GM23338 (cell line): ENCODE data around the gene ZNF385B. TPM values are rescaled to one million over a fixed set of nuclear protein-coding genes. Genes with fewer than 3 reads are reported as not detected.

Experiments
- ATAC-seq: fragments of 200-7000 bp; cut with Tn5 transposase; 3 replicates; pipeline ENCODE4 v1.9.1; 2020
- DNase-seq: peaks from one replicate; pipeline ENCODE4 v3.0.0-alpha.2; 2015; ENCODE audit warnings: low spot score
- H2AFZ ChIP-seq: fragments of 200-600 bp; sonication (generic); 2 replicates; pipeline ENCODE4 v1.8.0; 2016; ENCODE audit warnings: antibody characterized with exemption, mild to moderate bottlenecking, moderate library complexity
- H3F3A ChIP-seq: fragments of 200-600 bp; sonication (generic); replicated peaks from 2 replicates; pipeline ENCODE4 v1.8.0; 2017; ENCODE audit warnings: antibody characterized with exemption, mixed run types, low read depth
- H3K27ac ChIP-seq: fragments of 200-600 bp; sonication (generic); 2 replicates; pipeline ENCODE4 v1.6.1; 2016; ENCODE audit warnings: low read depth
- H3K27me3 ChIP-seq: fragments of 200-600 bp; sonication (generic); 2 replicates; pipeline ENCODE4 v1.8.0; 2016; ENCODE audit warnings: mild to moderate bottlenecking, mixed run types, moderate library complexity; ENCODE audit not compliant: insufficient read depth
- H3K36me3 ChIP-seq: fragments of 200-600 bp; sonication (generic); 2 replicates; pipeline ENCODE4 v1.8.0; 2016; ENCODE audit warnings: mild to moderate bottlenecking; ENCODE audit not compliant: insufficient read depth
- H3K4me1 ChIP-seq: fragments of 200-600 bp; sonication (generic); 2 replicates; pipeline ENCODE4 v1.8.0; 2016; ENCODE audit warnings: mild to moderate bottlenecking, moderate library complexity; ENCODE audit not compliant: insufficient read depth
- H3K4me2 ChIP-seq: fragments of 200-600 bp; sonication (generic); 2 replicates; pipeline ENCODE4 v1.7.1; 2017; ENCODE audit warnings: mixed run types
- H3K4me3 ChIP-seq: fragments of 200-600 bp; sonication (generic); 2 replicates; pipeline ENCODE4 v1.6.1; 2016; ENCODE audit warnings: mixed run types
- H3K79me2 ChIP-seq: fragments of 200-600 bp; sonication (generic); replicated peaks from 2 replicates; pipeline ENCODE4 v1.8.0; 2017; ENCODE audit warnings: mild to moderate bottlenecking; ENCODE audit not compliant: insufficient read depth
- H3K9me2 ChIP-seq: fragments of 200-600 bp; sonication (generic); 2 replicates; pipeline ENCODE4 v1.8.0; 2017; ENCODE audit not compliant: insufficient read depth
- H4K20me1 ChIP-seq: fragments of 200-600 bp; sonication (generic); replicated peaks from 2 replicates; pipeline ENCODE4 v1.8.0; 2017; ENCODE audit warnings: mild to moderate bottlenecking; ENCODE audit not compliant: insufficient read depth
- H3K27ac Mint-ChIP-seq: 2 replicates; pipeline ENCODE4 v1.8.0; 2020; ENCODE audit warnings: inconsistent platforms, mild to moderate bottlenecking, moderate library complexity, mixed read lengths
- H3K27me3 Mint-ChIP-seq: 3 replicates; pipeline ENCODE4 v1.8.0; 2022; ENCODE audit warnings: low read depth, mild to moderate bottlenecking, moderate library complexity, mixed read lengths, inconsistent platforms; ENCODE audit not compliant: insufficient read depth, poor library complexity
- H3K36me3 Mint-ChIP-seq: 3 replicates; pipeline ENCODE4 v1.8.0; 2021; ENCODE audit warnings: low read depth, mild to moderate bottlenecking, inconsistent platforms, moderate library complexity, mixed read lengths
- H3K4me1 Mint-ChIP-seq: 3 replicates; pipeline ENCODE4 v1.8.0; 2020; ENCODE audit warnings: mild to moderate bottlenecking, inconsistent platforms, mixed read lengths
- H3K4me3 Mint-ChIP-seq: 3 replicates; pipeline ENCODE4 v1.8.0; 2021; ENCODE audit warnings: moderate library complexity, mild to moderate bottlenecking, inconsistent platforms, mixed read lengths
- H3K9me3 Mint-ChIP-seq: 3 replicates; pipeline ENCODE4 v1.8.0; 2020; ENCODE audit warnings: moderate library complexity, mild to moderate bottlenecking, inconsistent platforms, mixed read lengths
- CREB1 ChIP-seq: fragments of 250-450 bp; sonication (Bioruptor Pico); IDR thresholded peaks from 2 replicates; pipeline ENCODE4 v1.5.0; 2020; ENCODE audit warnings: low read depth, mild to moderate bottlenecking, moderate library complexity
- CTCF ChIP-seq, 2 experiments: fragments of 200-600 bp in 1 of 2; sonication (generic) in 1 of 2; conservative IDR thresholded peaks; 2 replicates each; pipeline versions ENCODE4 v1.5.1 to v1.6.1; 2016 to 2017; ENCODE audit warnings: antibody characterized with exemption in 2 of 2, low read depth in 2 of 2, mild to moderate bottlenecking in 2 of 2, moderate library complexity in 1 of 2
- EZH2 ChIP-seq: fragments of 200-600 bp; sonication (generic); IDR thresholded peaks from one replicate; pipeline ENCODE4 v1.8.0; 2017; ENCODE audit warnings: antibody characterized with exemption, mild to moderate bottlenecking, low read depth; ENCODE audit not compliant: unreplicated experiment
- JUNB ChIP-seq: IDR thresholded peaks from one replicate; pipeline ENCODE4 v1.6.1; 2016; ENCODE audit warnings: antibody characterized with exemption; ENCODE audit not compliant: unreplicated experiment
- NANOG ChIP-seq: IDR thresholded peaks from 2 replicates; pipeline ENCODE4 v1.6.1; 2016; ENCODE audit warnings: antibody characterized with exemption, borderline replicate concordance
- POLR2AphosphoS5 ChIP-seq: IDR thresholded peaks from 2 replicates; pipeline ENCODE4 v1.6.1; 2016; ENCODE audit warnings: antibody characterized with exemption, low read depth
- STAT1 ChIP-seq: IDR thresholded peaks from one replicate; pipeline ENCODE4 v1.6.1; 2016; ENCODE audit warnings: antibody characterized with exemption; ENCODE audit not compliant: unreplicated experiment
- ZNF114 ChIP-seq: fragments of 250-450 bp; sonication (Bioruptor Pico); IDR thresholded peaks from 2 replicates; pipeline ENCODE4 v1.5.0; 2020; ENCODE audit warnings: mild to moderate bottlenecking, moderate library complexity
- ZNF331 ChIP-seq: fragments of 250-450 bp; sonication (Bioruptor Pico); IDR thresholded peaks from 2 replicates; pipeline ENCODE4 v1.5.0; 2020; ENCODE audit warnings: low read depth, mild to moderate bottlenecking, moderate library complexity
- ZNF462 ChIP-seq: fragments of 250-450 bp; sonication (Bioruptor Pico); IDR thresholded peaks from 2 replicates; pipeline ENCODE4 v1.5.0; 2020; ENCODE audit warnings: mild to moderate bottlenecking, moderate library complexity
- polyA plus RNA-seq: library from polyadenylated mRNA; unstranded; fragments of >200 nt; fragmentation: Nextera tagmentation; extraction: Ambion mirVana; gene quantifications from 2 replicates; pipeline ENCODE4 v1.2.1, GENCODE V29; 2016
- total RNA-seq: library from RNA; depleted of rRNA; stranded (reverse); fragments of >200 nt; shearing (Covaris generic); gene quantifications from 2 replicates; pipeline ENCODE4 v1.2.3, GENCODE V29; 2014

Gene ZNF385B
- total and polyA plus RNA-seq, 2 experiments from 2014 or later: 1.5 to 4.6 TPM

- TF ChIP-seq ZNF462 (CRISPR knock-in tag): no peak
These were observed 44.1 kb downstream of the ZNF385B start (continued) for GRCh38 chr2:179817181-179817841.

GRCh38 chr2:179814050-179814449 lies 47.4 kb downstream of the ZNF385B start:
- TF ChIP-seq ZNF331 (CRISPR knock-in tag): no peak
- no peak for TF ChIP-seq STAT1
- no peak for TF ChIP-seq POLR2AphosphoS5
- no peak for TF ChIP-seq JUNB
- TF ChIP-seq NANOG: no peak
- TF ChIP-seq ZNF114 (CRISPR knock-in tag): no peak
- no peak for TF ChIP-seq CREB1 (CRISPR knock-in tag)
- TF ChIP-seq CTCF (conservative IDR thresholded peaks at IDR 0.05; ENCODE audit: low read depth in 2 of 2): no peak
- TF ChIP-seq EZH2: no peak
- no peak for DNase-seq
- no peaks in the 10 kb centered on the region for H3K9me2 ChIP-seq
- ATAC-seq: no peak
- H3K4me1 ChIP-seq: no peaks in the 10 kb centered on the region
- H4K20me1 ChIP-seq: no peaks in the 10 kb centered on the region
- no peak overlapping the region for H2AFZ ChIP-seq
- no peaks in the 10 kb centered on the region for H3K36me3 ChIP-seq
- Mint-ChIP-seq H3K36me3 (no peaks in the 10 kb centered on the region), H3K4me1 (no peaks in the 10 kb centered on the region), H3K27ac (no peak overlapping the region), H3K9me3 (peaks cover 4% of the 10 kb centered on the region), H3K27me3 (no peaks in the 10 kb centered on the region), H3K4me3 (no peak overlapping the region)
- no peak overlapping the region for H3K4me2 ChIP-seq
- H3F3A ChIP-seq: no peaks in the 10 kb centered on the region
- H3K27me3 ChIP-seq: no peaks in the 10 kb centered on the region
- H3K79me2 ChIP-seq: no peaks in the 10 kb centered on the region
- H3K27ac ChIP-seq: no peak overlapping the region
- H3K4me3 ChIP-seq: no peak overlapping the region
